Breast epithelium (tissue), 3 donors: ENCODE measurements around the gene ARHGAP27.

Source experiments
- POLR2A ChIP-seq: fragments of 450-650 bp; IDR thresholded peaks from one replicate; pipeline ENCODE4 v1.6.1; 2016; ENCODE audit warnings: antibody characterized with exemption, mild to moderate bottlenecking, moderate library complexity
- POLR2AphosphoS5 ChIP-seq, 3 donors: sonication (generic); formaldehyde crosslinking; IDR thresholded peaks; one replicate each; pipeline ENCODE4 v1.6.1; 2017; ENCODE audit warnings: antibody characterized with exemption in 3 of 3
- TF ChIP-seq, protein P1 (sequence below), 3 donors: fragments of 450-650 bp; IDR thresholded peaks; one replicate each; pipeline ENCODE4 v1.5.1; 2016 to 2017; ENCODE audit warnings: antibody characterized with exemption in 3 of 3, mild to moderate bottlenecking in 3 of 3, moderate library complexity in 3 of 3

DNA sequence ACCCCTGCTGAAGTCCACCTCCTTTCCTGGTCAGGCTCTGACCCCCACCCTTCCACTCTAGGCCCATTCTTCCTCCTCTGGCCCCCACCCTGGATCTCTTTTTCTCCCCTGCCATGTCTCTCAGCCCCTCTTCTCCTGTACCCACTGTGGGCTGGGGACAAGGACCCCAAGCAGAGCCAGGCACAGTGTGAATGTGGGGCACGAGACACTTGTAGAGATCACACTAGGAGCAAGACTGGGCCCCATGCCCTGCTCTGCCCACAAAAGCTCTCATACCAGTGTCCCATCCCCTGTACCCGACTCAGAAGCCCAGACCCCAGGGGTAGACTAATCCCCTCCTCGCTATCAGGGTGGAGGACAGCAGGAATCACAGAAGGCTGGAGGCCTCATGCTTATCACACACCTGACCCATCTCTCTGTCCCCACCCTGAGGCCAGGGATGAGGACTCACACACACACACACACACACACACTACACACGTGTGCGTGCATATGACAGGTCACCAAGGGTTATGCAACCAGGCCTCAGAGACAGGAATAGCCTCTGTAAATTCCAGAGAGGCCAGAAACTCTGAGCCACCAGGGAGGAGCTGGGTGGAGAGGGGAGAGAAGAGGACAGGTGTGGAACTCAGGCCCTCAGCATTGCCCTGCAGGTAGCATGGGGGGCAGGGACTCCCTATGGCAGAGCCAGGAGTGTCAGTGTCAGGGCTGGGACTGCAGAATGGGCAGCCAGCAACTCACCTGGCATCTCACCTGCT is 21.1 kb downstream of the ARHGAP27 start:
- TF ChIP-seq, protein P1, sequence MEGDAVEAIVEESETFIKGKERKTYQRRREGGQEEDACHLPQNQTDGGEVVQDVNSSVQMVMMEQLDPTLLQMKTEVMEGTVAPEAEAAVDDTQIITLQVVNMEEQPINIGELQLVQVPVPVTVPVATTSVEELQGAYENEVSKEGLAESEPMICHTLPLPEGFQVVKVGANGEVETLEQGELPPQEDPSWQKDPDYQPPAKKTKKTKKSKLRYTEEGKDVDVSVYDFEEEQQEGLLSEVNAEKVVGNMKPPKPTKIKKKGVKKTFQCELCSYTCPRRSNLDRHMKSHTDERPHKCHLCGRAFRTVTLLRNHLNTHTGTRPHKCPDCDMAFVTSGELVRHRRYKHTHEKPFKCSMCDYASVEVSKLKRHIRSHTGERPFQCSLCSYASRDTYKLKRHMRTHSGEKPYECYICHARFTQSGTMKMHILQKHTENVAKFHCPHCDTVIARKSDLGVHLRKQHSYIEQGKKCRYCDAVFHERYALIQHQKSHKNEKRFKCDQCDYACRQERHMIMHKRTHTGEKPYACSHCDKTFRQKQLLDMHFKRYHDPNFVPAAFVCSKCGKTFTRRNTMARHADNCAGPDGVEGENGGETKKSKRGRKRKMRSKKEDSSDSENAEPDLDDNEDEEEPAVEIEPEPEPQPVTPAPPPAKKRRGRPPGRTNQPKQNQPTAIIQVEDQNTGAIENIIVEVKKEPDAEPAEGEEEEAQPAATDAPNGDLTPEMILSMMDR (IDR thresholded peaks at IDR 0.05): no peak
- no peak for TF ChIP-seq POLR2AphosphoS5 (IDR thresholded peaks at IDR 0.05)
- TF ChIP-seq POLR2A: no peak
